ENCODE data around the gene ALK. TPM values are rescaled to one million over a fixed set of nuclear protein-coding genes. Genes with fewer than 3 reads are reported as not detected.

The ALK gene
- total and polyA plus RNA-seq, 3 experiments from 2014 or later, result not detected

DNA sequence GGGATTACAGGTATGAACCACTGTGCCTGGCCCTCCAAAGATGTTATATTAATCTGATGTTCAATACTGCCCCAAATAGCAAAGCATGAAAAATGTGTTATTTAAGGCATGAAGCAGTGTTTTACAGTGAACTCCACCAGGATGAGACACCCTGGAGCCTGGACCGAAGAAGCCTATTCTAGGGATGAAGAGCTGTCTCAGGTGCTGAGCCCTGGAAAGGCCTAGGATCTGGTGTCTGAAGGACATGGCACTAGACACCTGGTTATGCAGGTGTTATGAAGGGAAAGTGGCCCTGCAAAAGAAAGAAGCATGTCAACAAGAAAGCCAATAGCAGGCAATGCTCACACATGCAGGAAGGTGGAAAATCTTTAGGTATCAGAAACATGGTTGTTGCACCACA lies 431.8 kb downstream of the ALK start:
- Histone ChIP-seq H3K4me3 (ENCODE audit: low read length) (no peak overlapping the region), H3K27me3 (ENCODE audit: insufficient read depth, low read length, poor library complexity, severe bottlenecking) (no peaks in the 10 kb centered on the region), H3K27ac (ENCODE audit: low read depth, low read length) (no peak overlapping the region), H3K36me3 (ENCODE audit: insufficient read depth, low read length) (no peaks in the 10 kb centered on the region), H3K4me1 (ENCODE audit: insufficient read depth, low read length) (no peaks in the 10 kb centered on the region), H3K9me3 (ENCODE audit: low read length) (no peaks in the 10 kb centered on the region)
- H3K4me3 Mint-ChIP-seq, result no peak overlapping the region
- CTCF ChIA-PET, result no interaction called here
- POLR2A ChIA-PET, result no interaction called here
- H3K9me3 Mint-ChIP-seq, result peaks cover 0 to 5% (median 0%) of the 10 kb centered on the region in 5 donors
- no peaks in the 10 kb centered on the region for H3K36me3 Mint-ChIP-seq
- H3K27ac Mint-ChIP-seq, result no peak overlapping the region
- H3K27me3 Mint-ChIP-seq, result peaks cover 2 to 22% of the 10 kb centered on the region in 2 donors
- no peak for DNase-seq
- no peaks in the 10 kb centered on the region for H3K4me1 Mint-ChIP-seq

DNA sequence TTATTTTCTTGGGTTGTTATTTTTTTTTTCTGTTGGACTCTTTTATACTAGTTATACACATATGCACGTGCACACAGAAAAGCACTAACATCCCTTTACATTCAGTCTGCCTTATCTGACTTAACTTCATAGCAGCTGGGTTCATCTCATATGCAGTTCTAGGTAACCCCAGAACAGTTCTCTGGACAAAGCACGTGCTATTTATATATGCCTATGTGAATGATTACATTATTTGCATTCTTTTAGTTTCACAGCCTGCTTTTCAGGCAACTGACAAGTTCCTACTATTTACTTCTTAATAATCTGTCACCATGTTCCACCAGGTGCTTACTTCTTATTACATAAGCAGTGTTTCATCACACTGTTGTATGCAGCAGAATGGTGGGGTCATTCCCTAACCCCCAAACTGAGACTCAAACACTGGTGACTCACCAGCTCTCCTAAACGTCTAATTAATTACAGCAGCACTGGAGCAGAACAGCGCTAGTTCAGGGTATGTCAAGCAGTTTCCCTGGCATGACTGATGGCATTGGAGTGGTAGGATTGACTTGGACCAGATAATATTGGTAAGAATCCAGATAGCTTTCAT lies 433.3 kb downstream of the ALK start:
- Histone ChIP-seq H3K4me3 (ENCODE audit: low read length) (no peak overlapping the region), H3K27me3 (ENCODE audit: insufficient read depth, low read length, poor library complexity, severe bottlenecking) (no peaks in the 10 kb centered on the region), H3K36me3 (ENCODE audit: insufficient read depth, low read length) (no peaks in the 10 kb centered on the region), H3K9me3 (ENCODE audit: low read length) (no peaks in the 10 kb centered on the region), H3K27ac (ENCODE audit: low read depth, low read length) (no peak overlapping the region), H3K4me1 (ENCODE audit: insufficient read depth, low read length) (no peaks in the 10 kb centered on the region)
- peaks cover 0 to 5% (median 0%) of the 10 kb centered on the region in 5 donors for H3K9me3 Mint-ChIP-seq
- H3K4me3 Mint-ChIP-seq, result no peak overlapping the region
- no peak for DNase-seq
- H3K27ac Mint-ChIP-seq, result no peak overlapping the region
- H3K27me3 Mint-ChIP-seq, result peaks cover 2 to 22% of the 10 kb centered on the region in 2 donors
- H3K36me3 Mint-ChIP-seq, result no peaks in the 10 kb centered on the region
- no peaks in the 10 kb centered on the region for H3K4me1 Mint-ChIP-seq
- CTCF ChIA-PET, result no interaction called here
- POLR2A ChIA-PET, result no interaction called here

DNA sequence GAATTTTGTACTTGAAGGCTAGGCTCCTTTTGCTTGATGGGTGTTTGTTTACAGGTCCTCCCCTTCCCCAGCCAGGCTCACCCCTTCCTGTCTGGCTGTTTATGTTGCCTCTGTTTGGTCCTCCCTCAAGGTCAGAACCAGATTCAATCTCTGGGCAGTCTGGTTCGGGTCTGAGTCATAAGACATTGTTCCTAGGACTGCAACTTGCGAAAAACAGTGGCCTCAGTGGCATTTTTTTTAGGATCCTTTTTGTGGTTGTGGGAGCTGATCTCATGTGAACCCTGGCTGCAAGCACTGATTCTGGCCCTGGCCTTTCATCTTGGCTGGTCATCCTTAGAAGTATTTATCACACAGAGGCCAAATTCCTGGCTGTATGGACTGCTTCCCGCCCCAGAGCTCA lies 435.8 kb downstream of the ALK start:
- Mint-ChIP-seq H3K36me3 (no peaks in the 10 kb centered on the region), H3K4me1 (no peaks in the 10 kb centered on the region), H3K27me3 (peaks cover 2 to 26% of the 10 kb centered on the region in 2 donors), H3K4me3 (no peak overlapping the region), H3K27ac (no peak overlapping the region), H3K9me3 (peaks cover 0 to 5% (median 0%) of the 10 kb centered on the region in 5 donors)
- ChIA-PET CTCF (no interaction called here), POLR2A (no interaction called here)
- Histone ChIP-seq H3K27me3 (ENCODE audit: insufficient read depth, low read length, poor library complexity, severe bottlenecking) (no peaks in the 10 kb centered on the region), H3K9me3 (ENCODE audit: low read length) (no peaks in the 10 kb centered on the region), H3K27ac (ENCODE audit: low read depth, low read length) (no peak overlapping the region), H3K4me3 (ENCODE audit: low read length) (no peak overlapping the region), H3K36me3 (ENCODE audit: insufficient read depth, low read length) (no peaks in the 10 kb centered on the region), H3K4me1 (ENCODE audit: insufficient read depth, low read length) (no peaks in the 10 kb centered on the region)
- no peak for DNase-seq

DNA sequence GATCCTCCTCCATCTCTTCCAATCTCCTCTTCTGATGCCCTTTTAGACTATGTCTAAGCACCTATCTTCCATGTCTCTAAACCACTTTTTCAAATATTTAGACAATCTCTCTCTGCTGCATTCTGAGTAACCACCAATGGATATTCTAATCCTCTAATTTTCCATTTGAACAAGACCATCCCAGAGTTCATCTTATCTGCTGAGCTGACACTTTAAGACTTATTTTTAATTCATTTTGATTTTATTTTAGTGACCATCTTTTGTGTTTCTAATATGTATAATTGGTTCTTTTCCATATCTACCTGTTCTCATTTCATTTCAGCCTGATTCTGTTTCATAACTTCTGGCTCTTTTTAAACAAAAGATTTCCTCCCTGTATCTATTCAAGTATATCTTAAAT lies 436.3 kb downstream of the ALK start:
- Mint-ChIP-seq H3K4me1 (no peaks in the 10 kb centered on the region), H3K36me3 (no peaks in the 10 kb centered on the region), H3K9me3 (peaks cover 0 to 5% (median 0%) of the 10 kb centered on the region in 5 donors), H3K27me3 (peaks cover 2 to 26% of the 10 kb centered on the region in 2 donors), H3K27ac (no peak overlapping the region), H3K4me3 (no peak overlapping the region)
- Histone ChIP-seq H3K4me1 (ENCODE audit: insufficient read depth, low read length) (no peaks in the 10 kb centered on the region), H3K36me3 (ENCODE audit: insufficient read depth, low read length) (no peaks in the 10 kb centered on the region), H3K4me3 (ENCODE audit: low read length) (no peak overlapping the region), H3K27ac (ENCODE audit: low read depth, low read length) (no peak overlapping the region), H3K9me3 (ENCODE audit: low read length) (no peaks in the 10 kb centered on the region), H3K27me3 (ENCODE audit: insufficient read depth, low read length, poor library complexity, severe bottlenecking) (no peaks in the 10 kb centered on the region)
- ChIA-PET POLR2A (no interaction called here), CTCF (no interaction called here)
- no peak for DNase-seq

DNA sequence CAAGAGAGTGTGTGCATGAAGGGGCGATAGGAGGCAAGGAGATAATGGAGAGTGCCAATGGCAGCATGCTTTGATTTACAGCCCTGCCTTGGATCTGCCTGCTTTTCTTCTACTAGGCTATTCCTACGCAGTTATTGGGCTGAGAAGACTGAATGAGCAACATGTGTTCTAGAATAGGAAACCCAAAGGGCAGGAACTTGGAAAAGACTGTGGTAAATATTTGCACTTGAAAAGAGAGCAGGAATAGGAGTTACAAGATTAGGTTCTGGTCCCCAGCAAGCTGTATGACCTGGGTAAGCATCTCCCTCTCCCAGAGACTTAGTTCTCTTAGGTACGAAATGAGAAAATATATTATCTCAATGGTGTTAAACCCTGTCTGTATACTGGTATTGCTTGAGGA lies 438.5 kb downstream of the ALK start:
- Mint-ChIP-seq H3K27ac (no peak overlapping the region), H3K27me3 (peaks cover 2 to 35% of the 10 kb centered on the region in 2 donors), H3K36me3 (no peaks in the 10 kb centered on the region), H3K9me3 (peaks cover 0 to 5% (median 0%) of the 10 kb centered on the region in 5 donors), H3K4me3 (no peak overlapping the region), H3K4me1 (no peaks in the 10 kb centered on the region)
- Histone ChIP-seq H3K36me3 (ENCODE audit: insufficient read depth, low read length) (no peaks in the 10 kb centered on the region), H3K4me1 (ENCODE audit: insufficient read depth, low read length) (no peaks in the 10 kb centered on the region), H3K27ac (ENCODE audit: low read depth, low read length) (no peak overlapping the region), H3K9me3 (ENCODE audit: low read length) (no peaks in the 10 kb centered on the region), H3K4me3 (ENCODE audit: low read length) (no peak overlapping the region), H3K27me3 (ENCODE audit: insufficient read depth, low read length, poor library complexity, severe bottlenecking) (no peaks in the 10 kb centered on the region)
- CTCF ChIA-PET, result no interaction called here
- no peak for DNase-seq
- POLR2A ChIA-PET, result no interaction called here

DNA sequence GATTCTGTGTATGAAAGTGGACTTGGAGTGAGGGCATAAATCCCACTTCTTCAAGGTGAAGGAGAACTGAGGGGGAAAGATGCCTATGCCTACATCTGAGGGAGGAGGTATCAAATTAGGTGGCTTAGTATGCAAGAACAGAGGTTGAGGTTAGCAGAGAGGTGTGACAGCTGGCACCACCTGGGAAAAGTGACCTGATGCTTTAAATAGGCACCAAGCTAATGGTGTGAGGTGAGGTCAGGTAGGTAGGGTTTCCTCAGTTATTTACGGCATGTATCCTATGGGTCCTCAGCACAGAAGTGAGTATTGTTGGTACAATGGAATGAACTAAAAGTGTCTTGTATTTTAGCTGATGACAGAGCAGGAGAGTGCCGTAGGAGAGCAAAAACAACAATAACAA lies 439.0 kb downstream of the ALK start:
- Histone ChIP-seq H3K36me3 (ENCODE audit: insufficient read depth, low read length) (no peaks in the 10 kb centered on the region), H3K9me3 (ENCODE audit: low read length) (no peaks in the 10 kb centered on the region), H3K27me3 (ENCODE audit: insufficient read depth, low read length, poor library complexity, severe bottlenecking) (no peaks in the 10 kb centered on the region), H3K27ac (ENCODE audit: low read depth, low read length) (no peak overlapping the region), H3K4me1 (ENCODE audit: insufficient read depth, low read length) (no peaks in the 10 kb centered on the region), H3K4me3 (ENCODE audit: low read length) (no peak overlapping the region)
- Mint-ChIP-seq H3K27ac (no peak overlapping the region), H3K4me3 (no peak overlapping the region), H3K9me3 (peaks cover 0 to 5% (median 0%) of the 10 kb centered on the region in 5 donors), H3K4me1 (no peaks in the 10 kb centered on the region), H3K27me3 (peaks cover 2 to 34% of the 10 kb centered on the region in 2 donors), H3K36me3 (no peaks in the 10 kb centered on the region)
- POLR2A ChIA-PET, result no interaction called here
- no peak for DNase-seq
- CTCF ChIA-PET, result no interaction called here

DNA sequence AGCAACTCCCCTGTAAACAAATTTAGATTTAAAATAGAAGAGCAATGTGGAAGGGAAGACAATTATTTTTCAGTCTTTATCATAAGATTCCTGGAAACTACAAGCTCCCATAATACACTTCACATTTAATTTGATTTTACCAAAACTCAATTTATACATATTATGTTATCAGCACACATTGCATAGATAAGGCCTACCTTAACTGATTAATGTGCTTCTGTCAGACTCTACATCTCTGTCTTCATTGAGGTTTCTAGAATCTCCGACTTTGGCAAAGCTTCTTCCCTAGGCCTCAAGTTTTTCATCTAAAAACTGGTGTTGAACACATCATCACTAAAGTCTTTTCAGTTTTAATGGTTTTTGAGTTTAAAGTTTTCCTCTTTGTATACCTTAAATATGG lies 440.1 kb downstream of the ALK start:
- no peaks in the 10 kb centered on the region for H3K4me1 Mint-ChIP-seq
- H3K9me3 Mint-ChIP-seq, result peaks cover 0 to 5% (median 0%) of the 10 kb centered on the region in 5 donors
- H3K27me3 Mint-ChIP-seq, result peaks cover 2 to 38% of the 10 kb centered on the region in 2 donors
- H3K27ac ChIP-seq (ENCODE audit: low read depth, low read length), result no peak overlapping the region
- no peaks in the 10 kb centered on the region for H3K27me3 ChIP-seq (ENCODE audit: insufficient read depth, low read length, poor library complexity, severe bottlenecking)
- CTCF ChIA-PET, result no interaction called here
- no peak for DNase-seq
- H3K4me1 ChIP-seq (ENCODE audit: insufficient read depth, low read length), result no peaks in the 10 kb centered on the region
- no peak overlapping the region for H3K4me3 ChIP-seq (ENCODE audit: low read length)
- no peaks in the 10 kb centered on the region for H3K36me3 Mint-ChIP-seq
- H3K36me3 ChIP-seq (ENCODE audit: insufficient read depth, low read length), result no peaks in the 10 kb centered on the region
- no peak overlapping the region for H3K4me3 Mint-ChIP-seq
- POLR2A ChIA-PET, result no interaction called here
- H3K9me3 ChIP-seq (ENCODE audit: low read length), result no peaks in the 10 kb centered on the region
- H3K27ac Mint-ChIP-seq, result no peak overlapping the region

DNA sequence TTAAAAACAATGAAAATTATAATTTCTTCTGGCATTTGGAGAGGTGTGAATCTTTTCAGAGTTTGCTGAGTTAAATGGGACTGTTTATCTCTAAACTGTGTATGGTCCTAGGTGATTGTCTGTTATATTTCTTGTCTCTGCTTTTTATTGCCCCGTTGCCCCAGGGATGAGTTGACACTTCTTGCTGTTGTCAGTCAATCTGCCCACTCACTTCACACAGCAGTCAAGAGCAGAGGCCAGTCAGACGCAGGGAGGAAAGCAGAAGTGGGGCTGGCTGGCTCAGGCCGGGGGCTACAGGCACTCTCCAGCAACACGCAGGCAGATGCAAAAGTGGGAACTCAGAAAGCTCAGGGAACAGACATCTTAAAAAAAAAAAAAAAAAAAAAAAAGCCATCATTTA lies 441.0 kb downstream of the ALK start:
- peaks cover 4 to 31% of the 10 kb centered on the region in 2 donors for H3K27me3 Mint-ChIP-seq
- CTCF ChIA-PET, result no interaction called here
- no peak for DNase-seq
- Histone ChIP-seq H3K9me3 (ENCODE audit: low read length) (no peaks in the 10 kb centered on the region), H3K27ac (ENCODE audit: low read depth, low read length) (no peak overlapping the region), H3K4me1 (ENCODE audit: insufficient read depth, low read length) (no peaks in the 10 kb centered on the region), H3K36me3 (ENCODE audit: insufficient read depth, low read length) (no peaks in the 10 kb centered on the region), H3K27me3 (ENCODE audit: insufficient read depth, low read length, poor library complexity, severe bottlenecking) (no peaks in the 10 kb centered on the region), H3K4me3 (ENCODE audit: low read length) (no peak overlapping the region)
- H3K9me3 Mint-ChIP-seq, result peaks cover 0 to 5% (median 0%) of the 10 kb centered on the region in 5 donors
- no peak overlapping the region for H3K4me3 Mint-ChIP-seq
- no peak overlapping the region for H3K27ac Mint-ChIP-seq
- POLR2A ChIA-PET, result no interaction called here
- no peaks in the 10 kb centered on the region for H3K4me1 Mint-ChIP-seq
- H3K36me3 Mint-ChIP-seq, result no peaks in the 10 kb centered on the region

DNA sequence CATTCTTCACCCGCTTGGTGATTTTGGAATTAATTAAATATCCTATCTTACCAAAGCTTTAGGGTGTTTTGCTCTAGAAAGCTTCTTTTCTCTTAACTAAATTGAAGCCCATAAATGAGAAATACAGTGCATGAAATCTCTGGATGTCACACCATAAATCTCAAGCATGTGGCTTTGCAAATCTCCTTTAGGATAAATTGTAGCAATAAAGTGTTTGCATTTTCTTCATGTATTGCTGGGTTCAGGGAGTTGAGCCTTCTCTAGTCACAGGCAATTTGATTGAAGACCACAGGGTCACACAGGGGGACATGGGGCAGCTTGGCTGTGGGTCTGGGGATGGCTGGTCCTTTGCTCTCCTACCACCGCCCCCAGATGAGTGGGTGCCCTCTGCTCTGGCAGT lies 442.0 kb downstream of the ALK start:
- CTCF ChIA-PET, result no interaction called here
- H3K27me3 ChIP-seq (ENCODE audit: insufficient read depth, low read length, poor library complexity, severe bottlenecking), result no peaks in the 10 kb centered on the region
- no peak overlapping the region for H3K4me3 Mint-ChIP-seq
- POLR2A ChIA-PET, result no interaction called here
- H3K4me3 ChIP-seq (ENCODE audit: low read length), result no peak overlapping the region
- H3K9me3 ChIP-seq (ENCODE audit: low read length), result no peaks in the 10 kb centered on the region
- H3K36me3 Mint-ChIP-seq, result no peaks in the 10 kb centered on the region
- no peaks in the 10 kb centered on the region for H3K4me1 ChIP-seq (ENCODE audit: insufficient read depth, low read length)
- H3K27ac Mint-ChIP-seq, result no peak overlapping the region
- H3K36me3 ChIP-seq (ENCODE audit: insufficient read depth, low read length), result no peaks in the 10 kb centered on the region
- no peaks in the 10 kb centered on the region for H3K9me3 Mint-ChIP-seq
- no peak overlapping the region for H3K27ac ChIP-seq (ENCODE audit: low read depth, low read length)
- no peaks in the 10 kb centered on the region for H3K4me1 Mint-ChIP-seq
- DNase-seq, result no peak
- H3K27me3 Mint-ChIP-seq, result peaks cover 8 to 27% of the 10 kb centered on the region in 2 donors
